Umbilical cord (tissue), 2 donors: ENCODE measurements around the gene FMO2. TPM values are rescaled to one million over a fixed set of nuclear protein-coding genes. Genes with fewer than 3 reads are reported as not detected.

Experiments
- DNase-seq: peaks from one replicate; pipeline ENCODE4 v3.0.0-alpha.2; 2015; ENCODE audit warnings: low spot score
- total RNA-seq: library from RNA; depleted of rRNA; stranded (reverse); fragments of >200 nt; gene quantifications from one replicate; pipeline ENCODE4 v1.2.3, GENCODE V29; 2014; ENCODE audit warnings: low replicate concordance; ENCODE audit not compliant: insufficient read depth

Gene FMO2
- 15.4 TPM for total RNA-seq

GRCh38 chr1:171185091-171185490, at the start of gene FMO2:
TSS of gene FMO2 (plus strand) at chr1:171185300. CDS start at chr1:171185714, 414 bp downstream.
- peak; percentile 16 for DNase-seq

GRCh38 chr1:171137580-171137979, 47.5 kb upstream of the FMO2 start:
- DNase-seq = no peak

GRCh38 chr1:171138980-171139379, 46.1 kb upstream of the FMO2 start:
- no peak for DNase-seq

- no peak for DNase-seq
These were observed 45.2 kb upstream of the FMO2 start for GRCh38 chr1:171139890-171140289.

DNA sequence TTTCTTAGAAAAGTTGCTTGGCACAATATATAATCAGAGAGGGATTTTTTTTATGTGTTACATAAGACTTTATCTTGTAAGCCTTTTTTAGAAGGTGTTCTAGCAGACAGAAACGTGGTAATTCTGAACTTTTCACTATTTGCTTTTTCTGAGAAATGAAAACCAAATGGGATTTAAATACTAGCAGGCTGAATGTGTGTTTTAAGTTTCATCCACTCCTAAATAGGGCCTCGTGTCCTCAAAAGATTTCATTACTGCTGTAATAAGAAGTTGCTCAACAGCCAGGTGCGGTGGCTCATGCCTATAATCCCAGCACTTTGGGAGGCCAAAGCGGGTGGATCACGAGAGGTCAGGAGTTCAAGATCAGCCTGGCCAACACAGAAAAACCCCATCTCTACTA, 44.7 kb upstream of the FMO2 start:
- peak; percentile 9 for DNase-seq

DNA sequence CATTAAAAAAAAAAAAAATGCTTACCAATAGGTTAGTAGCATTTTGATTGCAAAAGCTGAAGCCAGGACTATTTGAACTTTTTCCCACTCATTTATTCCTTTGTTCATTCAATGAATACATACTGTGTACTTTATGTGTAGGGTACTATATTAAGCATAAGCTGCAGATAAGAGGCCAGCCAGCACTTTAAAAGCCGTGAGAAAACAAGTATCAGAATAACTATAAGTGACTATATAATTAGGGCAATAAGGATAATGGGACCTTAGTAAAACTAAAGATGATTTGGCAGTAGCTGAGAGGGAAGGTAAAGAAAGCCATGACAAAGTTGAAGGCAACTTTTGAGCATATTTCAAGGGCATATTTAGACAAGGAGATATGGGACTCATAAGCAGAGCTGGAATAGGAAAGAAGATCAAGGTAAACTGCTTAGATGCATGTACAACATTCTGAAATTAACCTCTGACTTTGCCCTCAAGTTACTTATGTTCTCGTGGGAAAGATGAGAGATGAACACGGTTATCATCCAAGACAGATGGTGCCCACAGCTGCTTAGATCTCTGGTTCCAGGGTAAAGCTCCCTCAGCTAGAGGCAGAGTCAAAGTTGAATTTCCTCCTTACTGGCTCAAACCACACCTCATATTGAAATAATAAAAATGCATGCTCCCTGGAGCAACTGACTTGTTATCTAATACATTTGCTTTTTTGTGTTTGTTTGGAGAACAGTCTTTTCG, 44.0 kb upstream of the FMO2 start:
- DNase-seq = peak; percentile 4

DNA sequence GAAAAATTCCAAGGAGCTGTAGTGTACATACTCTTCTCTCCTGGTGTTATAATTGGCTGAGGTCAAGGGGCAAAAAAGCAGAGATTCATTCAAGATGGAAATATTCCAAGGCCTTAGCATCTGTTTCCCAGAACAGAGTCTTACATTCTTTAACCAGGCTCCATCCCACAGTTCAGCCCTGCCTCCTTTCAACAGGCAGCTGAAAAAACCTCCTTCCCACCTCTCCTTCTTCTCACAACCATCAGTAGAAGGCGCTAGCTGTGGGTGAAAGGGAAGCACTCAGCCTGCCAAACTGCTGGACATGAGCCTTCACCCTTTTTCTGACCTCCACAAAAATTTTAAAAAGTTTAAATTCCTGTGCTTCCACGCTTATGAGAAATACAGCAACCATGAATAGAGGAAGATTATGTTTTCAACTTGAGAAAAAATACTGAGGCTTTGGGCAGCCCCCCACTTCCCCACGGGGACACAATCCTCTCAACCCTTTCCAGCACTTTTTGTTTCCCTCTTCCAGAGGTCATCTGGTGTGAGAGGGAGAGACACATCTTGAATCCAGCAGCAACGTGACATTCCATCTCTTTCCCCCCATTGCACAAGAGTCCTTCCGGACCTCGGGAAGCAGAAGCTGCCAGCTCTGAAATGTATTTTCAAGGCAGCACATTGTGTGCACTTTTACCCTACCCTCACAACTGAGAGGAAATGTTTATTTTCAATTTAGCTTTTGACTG, 43.2 kb upstream of the FMO2 start:
- peak; percentile 86 for DNase-seq

DNA sequence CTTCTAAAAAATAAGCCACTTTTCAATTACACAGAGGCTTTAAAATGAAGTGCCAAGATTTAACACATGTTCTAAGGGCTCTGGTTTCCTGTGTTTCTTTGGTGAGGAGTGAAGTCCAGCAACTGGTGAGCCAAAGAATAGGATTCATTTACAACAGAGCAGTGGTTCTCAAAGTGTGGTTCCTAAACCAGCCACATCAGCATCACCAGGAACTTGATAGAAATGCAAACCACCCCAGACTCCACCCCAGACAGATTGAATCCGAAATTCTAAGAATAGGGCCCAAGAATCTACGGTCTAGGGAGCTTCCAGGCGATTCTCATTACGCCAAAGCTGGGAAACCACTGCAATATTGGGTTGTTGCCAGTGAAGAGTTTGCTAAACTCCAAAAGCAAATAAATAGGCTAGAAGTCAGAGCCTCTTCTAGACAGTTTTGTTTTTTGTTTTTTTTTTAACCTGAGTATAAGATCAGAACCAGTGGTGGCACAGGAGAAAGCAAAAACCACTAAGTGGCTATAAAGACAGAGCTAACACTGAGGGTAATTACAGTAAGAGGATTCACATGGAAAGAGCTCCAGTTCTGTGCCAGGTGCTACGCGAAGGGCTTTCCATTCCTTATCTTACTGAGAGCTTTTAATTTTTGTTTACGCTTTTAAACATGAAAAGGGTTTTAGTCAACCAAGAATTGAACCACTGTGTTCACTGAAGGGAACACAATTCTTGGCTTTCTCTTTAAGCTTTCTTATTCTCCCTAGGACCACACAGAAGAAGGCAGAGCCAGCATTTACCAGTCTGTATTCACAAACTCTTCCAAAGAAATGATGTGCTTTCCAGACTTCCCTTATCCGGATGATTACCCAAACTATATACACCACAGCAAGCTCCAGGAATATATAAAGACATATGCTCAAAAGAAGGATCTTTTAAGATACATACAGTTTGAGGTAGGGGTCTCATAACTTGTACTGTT, 42.4 kb upstream of the FMO2 start:
- peak; percentile 51 for DNase-seq

DNA sequence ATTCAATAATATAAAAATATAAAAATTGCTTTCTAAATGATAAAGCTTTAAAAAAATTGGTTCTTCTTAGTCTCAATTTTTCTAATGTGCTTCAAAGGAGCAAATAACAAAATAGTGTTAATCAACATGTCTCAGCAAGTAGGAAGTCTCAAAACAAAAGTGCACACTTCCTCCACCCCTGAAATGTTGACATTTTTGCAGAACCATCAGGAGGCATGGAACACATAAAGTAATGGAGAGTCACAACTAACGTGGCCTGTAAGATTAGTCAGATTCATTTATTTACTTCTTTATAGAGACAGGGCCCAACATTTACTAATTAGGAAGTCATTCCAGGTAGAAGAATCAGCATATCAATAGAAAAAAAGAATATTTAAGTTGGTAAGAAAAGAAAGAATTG, 34.9 kb upstream of the FMO2 start:
- no peak for DNase-seq

- DNase-seq = no peak
These were observed 32.6 kb upstream of the FMO2 start for GRCh38 chr1:171152549-171152948.

- DNase-seq = no peak
These were observed 29.6 kb upstream of the FMO2 start for GRCh38 chr1:171155484-171155883.

DNA sequence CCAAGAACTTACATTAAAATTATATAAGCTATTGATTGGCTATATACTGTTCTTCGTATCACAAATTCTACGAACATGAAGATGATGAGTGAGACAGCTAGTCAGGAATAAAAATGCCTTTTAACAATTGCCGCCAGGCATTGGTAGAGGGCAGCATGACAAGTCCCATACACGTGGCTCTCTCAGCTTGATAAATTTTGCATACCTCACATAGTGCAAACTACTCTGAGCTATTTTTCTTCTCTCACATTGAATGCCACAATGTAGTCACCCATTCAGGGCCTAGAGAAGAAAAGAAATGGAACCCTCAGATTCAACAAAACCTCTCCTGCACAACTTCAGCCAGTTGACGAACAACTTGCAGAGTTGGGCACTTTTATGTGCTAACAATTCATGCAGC, 27.0 kb upstream of the FMO2 start:
- no peak for DNase-seq

GRCh38 chr1:171158551-171158950, 26.5 kb upstream of the FMO2 start:
- no peak for DNase-seq

- no peak for DNase-seq
These were observed 26.0 kb upstream of the FMO2 start for GRCh38 chr1:171159148-171159547.

- DNase-seq = peak; percentile 53
These were observed 24.9 kb upstream of the FMO2 start for GRCh38 chr1:171160211-171160610.

GRCh38 chr1:171160639-171161354, 24.3 kb upstream of the FMO2 start:
- no peak for DNase-seq

DNA sequence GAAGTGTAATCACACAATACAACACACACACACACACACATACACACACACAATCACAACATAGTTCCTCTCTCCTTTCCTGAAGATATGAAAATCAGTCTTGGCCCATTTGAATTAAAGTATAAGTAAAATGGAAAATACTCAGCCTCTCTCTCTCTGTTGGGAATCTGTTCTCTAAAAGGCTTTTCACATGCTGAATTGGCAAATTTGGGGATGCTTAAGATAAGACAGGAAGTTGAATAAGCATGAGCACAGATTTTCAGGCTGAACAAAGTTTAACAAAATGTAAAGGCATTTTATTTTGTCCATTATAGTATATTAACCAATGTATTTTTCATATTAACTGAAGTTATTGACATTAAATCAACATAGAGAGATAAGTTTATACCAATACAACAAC, 23.7 kb upstream of the FMO2 start:
- peak; percentile 68 for DNase-seq

DNA sequence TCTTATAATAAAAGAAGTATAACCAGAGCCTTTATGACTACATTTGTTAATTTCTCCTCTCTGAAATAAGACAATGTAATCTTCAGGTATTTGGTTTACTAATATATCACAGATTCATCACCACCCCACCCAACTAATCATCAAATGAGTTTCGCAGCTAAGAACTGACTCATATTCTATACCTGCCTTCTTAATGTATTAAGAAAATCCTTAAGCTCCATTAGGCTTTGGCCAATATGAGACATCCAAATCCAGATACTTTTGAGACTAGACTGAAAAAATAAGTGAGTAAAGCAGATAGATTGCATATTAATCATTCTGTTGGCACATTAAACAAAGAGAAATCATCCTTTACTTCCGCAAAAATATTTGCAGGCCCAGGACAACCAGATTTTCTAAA, 18.7 kb upstream of the FMO2 start:
- DNase-seq = no peak

DNA sequence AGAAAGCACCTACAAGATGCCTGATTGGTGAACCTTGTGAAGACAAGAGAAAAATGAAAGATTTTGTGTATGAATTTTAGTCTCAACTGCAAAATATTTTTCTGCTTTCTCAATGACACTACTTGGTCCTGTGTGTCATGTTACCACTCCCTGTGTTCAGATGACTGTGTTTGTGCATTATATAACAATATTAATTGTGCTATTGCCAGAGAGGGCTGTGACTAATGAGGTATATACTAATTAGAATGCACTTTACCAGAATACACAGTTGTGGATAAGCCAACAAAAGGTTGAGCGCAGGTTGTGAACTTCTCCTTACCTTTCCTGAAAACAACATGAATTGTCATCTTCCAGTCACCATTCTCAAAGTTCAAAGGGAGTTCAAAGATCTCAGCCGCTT, 17.3 kb upstream of the FMO2 start:
- no peak for DNase-seq

DNA sequence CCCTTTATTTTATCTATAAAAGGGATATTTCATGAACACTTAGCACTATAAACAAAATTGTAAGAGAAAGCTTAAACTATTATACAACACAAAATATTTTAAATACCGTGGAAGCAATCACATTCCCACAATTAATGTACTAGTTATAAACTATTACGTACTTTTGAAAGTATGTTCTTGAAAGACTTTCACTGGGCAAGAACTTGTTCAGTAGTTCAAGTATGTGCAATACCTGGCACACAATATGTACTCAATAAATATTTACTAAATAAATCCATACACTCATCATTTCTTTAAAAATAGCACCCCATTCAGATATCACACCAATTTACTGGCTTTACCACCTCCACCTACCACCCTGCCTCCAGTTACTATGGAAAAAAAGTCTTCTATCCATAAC, 12.6 kb upstream of the FMO2 start:
- no peak for DNase-seq

DNA sequence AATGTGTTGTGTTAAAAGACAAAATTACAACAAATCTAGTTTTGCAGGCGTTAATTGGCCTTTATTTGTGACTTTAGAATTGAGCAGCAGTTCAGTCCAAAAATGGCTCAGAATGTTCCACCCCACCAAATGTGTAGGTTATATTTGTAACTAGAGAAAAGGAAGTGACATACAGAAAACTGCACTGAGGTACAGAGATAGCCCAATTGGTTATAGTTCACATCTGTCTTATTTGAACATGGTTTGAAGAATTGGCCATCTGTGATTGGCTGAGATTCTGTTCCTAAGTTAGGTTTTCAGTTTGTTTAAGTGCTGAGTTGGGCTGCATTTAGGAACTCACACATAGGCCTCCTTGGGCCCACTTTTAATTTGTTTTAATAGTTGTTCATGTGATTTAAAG, 12.0 kb upstream of the FMO2 start:
- DNase-seq = no peak
